Diencephalon (tissue), 1 donor: ENCODE measurements around the gene OSTM1. TPM values are rescaled to one million over a fixed set of nuclear protein-coding genes. Genes with fewer than 3 reads are reported as not detected.

Source experiments
- small RNA-seq: library from RNA; depleted of rRNA; stranded (forward); fragments of <200 nt; gene quantifications from one replicate; pipeline ENCODE3, GENCODE V24; 2014
- total RNA-seq: library from RNA; depleted of rRNA; stranded (reverse); fragments of >200 nt; gene quantifications from one replicate; pipeline ENCODE4 v1.2.3, GENCODE V29; 2014

OSTM1 gene, protein sequence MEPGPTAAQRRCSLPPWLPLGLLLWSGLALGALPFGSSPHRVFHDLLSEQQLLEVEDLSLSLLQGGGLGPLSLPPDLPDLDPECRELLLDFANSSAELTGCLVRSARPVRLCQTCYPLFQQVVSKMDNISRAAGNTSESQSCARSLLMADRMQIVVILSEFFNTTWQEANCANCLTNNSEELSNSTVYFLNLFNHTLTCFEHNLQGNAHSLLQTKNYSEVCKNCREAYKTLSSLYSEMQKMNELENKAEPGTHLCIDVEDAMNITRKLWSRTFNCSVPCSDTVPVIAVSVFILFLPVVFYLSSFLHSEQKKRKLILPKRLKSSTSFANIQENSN
- total RNA-seq, result 59.1 TPM

DNA sequence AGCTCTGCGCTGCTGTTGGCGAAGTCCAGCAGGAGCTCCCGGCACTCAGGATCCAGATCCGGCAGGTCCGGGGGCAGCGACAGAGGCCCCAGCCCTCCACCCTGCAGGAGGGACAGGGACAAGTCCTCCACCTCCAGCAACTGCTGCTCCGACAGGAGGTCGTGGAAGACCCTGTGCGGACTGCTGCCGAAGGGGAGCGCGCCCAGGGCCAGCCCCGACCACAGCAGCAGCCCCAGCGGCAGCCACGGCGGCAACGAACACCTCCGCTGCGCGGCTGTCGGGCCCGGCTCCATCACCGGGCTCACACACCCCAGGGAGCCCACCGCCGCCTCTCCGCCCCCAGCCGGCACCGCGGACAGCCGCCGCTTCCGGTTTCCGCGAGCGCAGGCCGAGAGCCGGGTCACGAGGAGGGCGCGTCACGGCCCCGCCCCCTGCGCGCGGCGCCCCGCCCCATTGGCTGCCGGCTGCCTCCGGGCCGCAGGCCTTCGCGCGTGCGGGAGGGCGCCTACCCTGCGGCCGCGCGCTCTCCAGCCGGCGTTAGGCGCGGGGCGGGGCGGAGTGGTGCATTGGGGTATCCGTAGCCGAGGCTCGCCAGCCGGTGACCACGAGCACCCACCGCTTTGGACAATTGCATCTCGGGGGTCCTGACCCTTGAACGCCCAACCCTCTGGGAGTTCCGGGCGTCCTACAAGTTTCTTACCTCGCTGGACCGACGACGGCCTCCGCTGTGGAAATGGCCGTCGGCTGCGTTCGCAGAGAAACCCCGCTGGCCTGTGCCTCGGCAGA lies at the start of gene OSTM1:
OSTM1 (minus strand) TSS at position 383 of the 786 bp plus-strand sequence; CDS start at position 293, 90 bp downstream.

Small RNA genes within 50 kb of the gene (small RNA-seq; reads per million reads assigned to genes)
- gene RF00019, result not detected

Other genes starting within 250 kb of the OSTM1 start
- 46.4 TPM for gene SEC63, start 116.5 kb downstream of the OSTM1 start, total RNA-seq
- gene NR2E1, start 91.3 kb upstream of the OSTM1 start, total RNA-seq, result 11.1 TPM
- gene SNX3, start 186.3 kb upstream of the OSTM1 start, total RNA-seq, result 212 TPM
- 12.0 TPM for gene AFG1L, start 220.3 kb upstream of the OSTM1 start, total RNA-seq